ENCODE measurements around the gene RNF224. TPM values are rescaled to one million over a fixed set of nuclear protein-coding genes. Genes with fewer than 3 reads are reported as not detected.

Gene RNF224
- total and polyA plus RNA-seq, 12 donors, result 0.14 TPM; not detected in 11

GRCh38 chr9:137220317-137221094 lies 6.8 kb upstream of the RNF224 start:
- no peak overlapping the region for H3K4me3 ChIP-seq
- TF ChIP-seq CTCF (IDR thresholded peaks at IDR 0.05), result no peak
- peaks cover 0 to 13% (median 0%) of the 10 kb centered on the region in 9 donors for H3K36me3 ChIP-seq
- intact Hi-C loops (cut with DNase I), result loop anchor here in 2 of 10 donors (5.0 kb wide), 1 partner anchor 33 kb away; the partner anchor contains the start of genes ANAPC2 (in 2 of the 2) and SSNA1 (in 2 of the 2)
- H3K9me3 ChIP-seq, result no peaks in the 10 kb centered on the region
- ATAC-seq (no peak), DNase-seq (no peak)
- H3K27ac ChIP-seq, result no peak overlapping the region
- peaks cover 17 to 55% (median 37%) of the 10 kb centered on the region in 9 donors for H3K4me1 ChIP-seq
- whole genome bisulfite sequencing, 2 donors, result 72 to 78% methylated on average over 51 to 52 of the region's 52 CpGs
- peaks cover 0 to 5% (median 0%) of the 10 kb centered on the region in 7 donors for H3K27me3 ChIP-seq

- ATAC-seq (no peak), DNase-seq (no peak)
- Histone ChIP-seq H3K27ac (peak overlapping the region in 8 of 10 donors; percentile 36 to 78 (median 62)), H3K4me3 (peak overlapping the region in 9 of 10 donors; percentile 30 to 64 (median 51)), H3K4me1 (peaks cover 17 to 55% (median 37%) of the 10 kb centered on the region in 9 donors), H3K9me3 (no peaks in the 10 kb centered on the region), H3K36me3 (peaks cover 0 to 7% (median 0%) of the 10 kb centered on the region in 9 donors), H3K27me3 (peaks cover 0 to 5% (median 0%) of the 10 kb centered on the region in 7 donors)
- intact Hi-C loops (cut with DNase I), result loop anchor here in 2 of 10 donors (5.0 kb wide), 1 partner anchor 34 kb away; the partner anchor contains the start of genes ANAPC2 (in 2 of the 2) and SSNA1 (in 2 of the 2)
- WGBS, 2 donors, result 71 to 72% methylated on average over 8 to 14 of the region's 14 CpGs
- no peak for TF ChIP-seq CTCF (IDR thresholded peaks at IDR 0.05)
These were observed 6.2 kb upstream of the RNF224 start for GRCh38 chr9:137221095-137221505.

GRCh38 chr9:137221506-137222111 lies 5.7 kb upstream of the RNF224 start:
- ATAC-seq (no peak), DNase-seq (no peak)
- H3K36me3 ChIP-seq, result peaks cover 0 to 2% (median 0%) of the 10 kb centered on the region in 9 donors
- H3K4me1 ChIP-seq, result peaks cover 17 to 54% (median 37%) of the 10 kb centered on the region in 9 donors
- H3K9me3 ChIP-seq, result no peaks in the 10 kb centered on the region
- TF ChIP-seq CTCF (IDR thresholded peaks at IDR 0.05), result no peak
- H3K4me3 ChIP-seq, result peak overlapping the region; percentile 18 to 64 (median 50)
- H3K27me3 ChIP-seq, result peaks cover 0 to 5% (median 0%) of the 10 kb centered on the region in 7 donors
- intact Hi-C loops (cut with DNase I), result loop anchor here in 6 of 10 donors (2.0 to 5.0 kb wide), 4 partner anchors 19 to 34 kb away; partner anchors contain the start of genes ANAPC2 (in 5 of the 6), SSNA1 (in 5 of the 6), TPRN (in 1 of the 6) and TUBB4B (in 1 of the 6)
- WGBS, 2 donors, result 6% methylated on average over 54 to 61 of the region's 61 CpGs
- H3K27ac ChIP-seq, result peak overlapping the region in 9 of 10 donors; percentile 36 to 78 (median 62)

All from heart right ventricle (tissue), 16 donors.